ENCODE measurements around the gene PAGR1. TPM values are rescaled to one million over a fixed set of nuclear protein-coding genes. Genes with fewer than 3 reads are reported as not detected.
"Not testable (repeated sequence)": the region's sequence is repeated elsewhere in the genome, so short reads cannot be mapped to it uniquely, and the experiment has no call there.

Gene PAGR1
- total RNA-seq, 2 donors from 2014 or later: 15.2 to 16.3 TPM

GRCh38 chr16:29784901-29785500 lies 31.0 kb upstream of the PAGR1 start:
- Mint-ChIP-seq H3K36me3 (ENCODE audit: low read depth) (no peaks in the 10 kb centered on the region), H3K27me3 (no peaks in the 10 kb centered on the region), H3K27ac (peak overlapping the region; percentile 45), H3K4me1 (peaks cover 16% of the 10 kb centered on the region), H3K4me3 (peak overlapping the region; percentile 62)
- peak; percentile 56 to 75 (median 56) for DNase-seq
- no peaks in the 10 kb centered on the region for H3K9me3 ChIP-seq (ENCODE audit: control insufficient read depth, low read length, poor library complexity, severe bottlenecking)
- peak; percentile 94 for ATAC-seq

- peaks cover 30% of the 10 kb centered on the region for H3K4me1 Mint-ChIP-seq
- H3K4me3 Mint-ChIP-seq: peak overlapping the region; percentile 9
- H3K36me3 Mint-ChIP-seq (ENCODE audit: low read depth); DNase-seq; ATAC-seq; H3K9me3 ChIP-seq (ENCODE audit: control insufficient read depth, low read length, poor library complexity, severe bottlenecking); H3K27me3 Mint-ChIP-seq: not testable (repeated sequence)
- peak overlapping the region; percentile 29 for H3K27ac Mint-ChIP-seq
These were observed 28.8 kb upstream of the PAGR1 start for GRCh38 chr16:29787155-29787554.

- DNase-seq: no peak
- no peak for ATAC-seq
- H3K27me3 Mint-ChIP-seq: no peaks in the 10 kb centered on the region
- peaks cover 40% of the 10 kb centered on the region for H3K4me1 Mint-ChIP-seq
- peak overlapping the region; percentile 98 for H3K4me3 Mint-ChIP-seq
- H3K36me3 Mint-ChIP-seq (ENCODE audit: low read depth): peaks cover 8% of the 10 kb centered on the region
- no peaks in the 10 kb centered on the region for H3K9me3 ChIP-seq (ENCODE audit: control insufficient read depth, low read length, poor library complexity, severe bottlenecking)
- H3K27ac Mint-ChIP-seq: peak overlapping the region; percentile 96
These were observed 26.2 kb upstream of the PAGR1 start for GRCh38 chr16:29789775-29790182.

- H3K4me1 Mint-ChIP-seq: peaks cover 37% of the 10 kb centered on the region
- peak; percentile 99 to 100 (median 99) for DNase-seq
- peak; percentile 94 for ATAC-seq
- H3K27me3 Mint-ChIP-seq: no peaks in the 10 kb centered on the region
- peak within 1 kb of the TSS; percentile 98 for H3K4me3 Mint-ChIP-seq
- no peaks in the 10 kb centered on the region for H3K9me3 ChIP-seq (ENCODE audit: control insufficient read depth, low read length, poor library complexity, severe bottlenecking)
- H3K27ac Mint-ChIP-seq: peak within 1 kb of the TSS; percentile 96
- H3K36me3 Mint-ChIP-seq (ENCODE audit: low read depth): peaks cover 8% of the 10 kb centered on the region
These were observed 25.6 kb upstream of the PAGR1 start, which contains the start of gene KIF22 for GRCh38 chr16:29790183-29790948. KIF22 (plus strand) TSS chr16:29790751; CDS start chr16:29790760, 9 bp downstream.

DNA sequence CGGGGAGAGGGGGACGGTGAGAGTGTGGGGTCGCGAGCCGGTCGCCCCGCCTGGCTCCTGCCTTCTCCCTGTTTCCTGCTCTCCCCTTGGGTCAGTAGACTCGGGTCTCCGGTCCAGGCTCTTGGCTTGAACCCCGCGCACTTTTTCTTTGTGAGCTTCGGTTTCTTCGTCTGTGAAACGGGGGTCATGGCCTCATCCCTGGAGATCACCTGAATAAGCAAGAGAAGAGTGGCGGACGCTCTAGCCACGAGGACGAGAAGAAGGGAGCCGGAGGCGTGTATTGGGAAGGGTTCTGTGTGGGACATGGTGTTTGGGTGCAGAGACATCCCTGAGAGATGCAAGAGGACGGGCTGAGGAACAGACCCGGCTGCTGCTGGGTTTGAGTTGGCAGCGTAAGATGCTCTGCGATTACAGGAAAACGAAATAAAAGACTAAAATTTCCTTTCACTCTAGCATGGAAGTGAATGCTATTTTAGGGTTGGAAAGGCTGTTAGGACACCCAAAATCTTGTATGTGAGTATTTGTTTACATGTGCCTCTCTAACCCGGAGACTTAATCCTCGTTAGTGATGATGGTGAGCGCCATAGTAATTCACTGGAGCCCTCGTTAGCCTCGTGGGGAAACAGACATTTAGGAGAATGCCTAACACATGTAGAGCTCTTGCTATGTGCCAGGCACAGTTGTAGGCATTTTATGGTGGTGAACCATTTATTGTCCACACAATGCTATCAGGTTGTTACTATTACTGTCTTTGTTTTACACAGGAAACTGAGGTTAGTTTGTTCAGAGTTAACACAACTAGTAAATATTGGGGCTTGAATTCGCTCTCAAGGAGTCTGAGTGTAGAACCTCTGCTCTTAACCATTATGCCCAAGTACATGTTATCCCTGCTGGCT lies 24.8 kb upstream of the PAGR1 start:
- ATAC-seq: no peak
- H3K9me3 ChIP-seq (ENCODE audit: control insufficient read depth, low read length, poor library complexity, severe bottlenecking): no peaks in the 10 kb centered on the region
- H3K4me1 Mint-ChIP-seq: peaks cover 33% of the 10 kb centered on the region
- no peaks in the 10 kb centered on the region for H3K27me3 Mint-ChIP-seq
- peak overlapping the region; percentile 98 for H3K4me3 Mint-ChIP-seq
- H3K36me3 Mint-ChIP-seq (ENCODE audit: low read depth): peaks cover 8% of the 10 kb centered on the region
- DNase-seq: no peak
- peak overlapping the region; percentile 96 for H3K27ac Mint-ChIP-seq

- no peak for ATAC-seq
- peaks cover 33% of the 10 kb centered on the region for H3K4me1 Mint-ChIP-seq
- H3K27me3 Mint-ChIP-seq: no peaks in the 10 kb centered on the region
- peak overlapping the region; percentile 96 for H3K27ac Mint-ChIP-seq
- no peaks in the 10 kb centered on the region for H3K9me3 ChIP-seq (ENCODE audit: control insufficient read depth, low read length, poor library complexity, severe bottlenecking)
- peak overlapping the region; percentile 98 for H3K4me3 Mint-ChIP-seq
- DNase-seq: no peak
- H3K36me3 Mint-ChIP-seq (ENCODE audit: low read depth): peaks cover 10% of the 10 kb centered on the region
These were observed 23.8 kb upstream of the PAGR1 start for GRCh38 chr16:29791845-29792807.

DNA sequence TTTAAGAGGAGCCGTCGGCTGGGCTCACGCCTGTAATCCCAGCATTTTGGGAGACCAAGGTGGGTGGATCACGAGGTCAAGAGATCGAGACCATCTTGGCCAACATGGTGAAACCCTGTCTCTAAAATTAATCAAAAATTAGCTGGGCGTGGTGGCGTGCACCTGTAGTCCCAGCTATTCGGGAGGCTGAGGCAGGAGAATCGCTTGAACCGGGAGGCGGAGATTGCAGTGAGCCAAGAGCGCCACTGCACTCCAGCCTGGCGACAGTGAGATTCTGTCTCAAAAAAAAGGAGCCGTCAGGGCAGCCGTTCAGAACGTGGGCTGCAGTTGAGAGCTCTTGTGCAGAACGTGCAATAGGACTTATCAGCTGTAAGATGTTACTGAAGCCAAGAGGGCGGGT lies 22.8 kb upstream of the PAGR1 start:
- H3K27ac Mint-ChIP-seq: peak overlapping the region; percentile 96
- H3K4me1 Mint-ChIP-seq: peaks cover 33% of the 10 kb centered on the region
- H3K27me3 Mint-ChIP-seq; DNase-seq; ATAC-seq; H3K4me3 Mint-ChIP-seq; H3K9me3 ChIP-seq (ENCODE audit: control insufficient read depth, low read length, poor library complexity, severe bottlenecking): not testable (repeated sequence)
- H3K36me3 Mint-ChIP-seq (ENCODE audit: low read depth): peaks cover 12% of the 10 kb centered on the region

GRCh38 chr16:29794231-29794710 lies 21.7 kb upstream of the PAGR1 start:
- ATAC-seq: no peak
- peak overlapping the region; percentile 53 for H3K27ac Mint-ChIP-seq
- peaks cover 31% of the 10 kb centered on the region for H3K4me1 Mint-ChIP-seq
- peaks cover 14% of the 10 kb centered on the region for H3K36me3 Mint-ChIP-seq (ENCODE audit: low read depth)
- no peaks in the 10 kb centered on the region for H3K27me3 Mint-ChIP-seq
- H3K4me3 Mint-ChIP-seq: no peak overlapping the region
- DNase-seq: no peak
- no peaks in the 10 kb centered on the region for H3K9me3 ChIP-seq (ENCODE audit: control insufficient read depth, low read length, poor library complexity, severe bottlenecking)

DNA sequence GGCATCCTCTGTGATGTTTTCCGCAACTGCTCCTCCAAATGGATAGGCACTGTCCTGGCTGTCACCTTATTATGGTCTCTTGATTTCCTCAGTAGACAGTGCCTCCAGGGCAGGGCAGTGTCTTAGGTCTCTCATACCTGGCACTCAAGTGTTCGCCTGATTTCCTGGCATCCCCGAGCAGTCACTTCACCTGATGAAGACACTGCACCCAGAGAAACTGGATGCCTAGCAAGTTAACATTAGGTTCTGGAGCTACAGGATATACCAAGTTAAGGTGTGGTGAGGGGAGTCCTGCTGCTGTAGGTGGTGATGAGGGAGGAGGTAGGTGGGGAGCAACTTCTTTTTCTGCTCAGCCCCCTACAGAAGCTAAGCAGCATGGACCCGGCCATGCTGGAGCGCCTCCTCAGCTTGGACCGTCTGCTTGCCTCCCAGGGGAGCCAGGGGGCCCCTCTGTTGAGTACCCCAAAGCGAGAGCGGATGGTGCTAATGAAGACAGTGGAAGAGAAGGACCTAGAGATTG lies 13.5 kb upstream of the PAGR1 start:
- H3K27me3 Mint-ChIP-seq: no peaks in the 10 kb centered on the region
- DNase-seq (no peak), ATAC-seq (no peak)
- peak overlapping the region; percentile 19 for H3K4me3 Mint-ChIP-seq
- peaks cover 24% of the 10 kb centered on the region for H3K4me1 Mint-ChIP-seq
- peak overlapping the region; percentile 100 for H3K27ac Mint-ChIP-seq
- no peaks in the 10 kb centered on the region for H3K9me3 ChIP-seq (ENCODE audit: control insufficient read depth, low read length, poor library complexity, severe bottlenecking)
- peaks cover 4% of the 10 kb centered on the region for H3K36me3 Mint-ChIP-seq (ENCODE audit: low read depth)

DNA sequence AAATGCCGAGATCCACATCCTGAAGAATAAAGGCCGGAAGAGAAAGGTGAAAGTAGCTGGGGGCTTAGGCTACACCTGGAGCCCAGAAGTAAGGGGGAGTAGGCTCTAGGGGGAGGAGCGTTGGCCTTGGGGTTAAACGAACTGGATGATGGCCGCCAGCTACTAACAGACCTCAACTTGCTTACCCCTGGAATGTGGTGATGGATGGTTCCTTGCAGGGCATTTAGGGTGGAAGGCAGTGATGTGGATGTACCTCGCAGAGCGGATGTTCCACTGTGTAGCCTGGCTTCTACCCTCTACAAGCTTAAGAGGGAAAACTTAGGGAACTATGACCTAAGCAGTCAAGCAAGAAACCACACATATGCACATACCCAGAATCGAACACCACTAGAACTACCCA lies 11.9 kb upstream of the PAGR1 start:
- H3K27ac Mint-ChIP-seq: peak overlapping the region; percentile 100
- H3K4me3 Mint-ChIP-seq: peak overlapping the region; percentile 100
- H3K4me1 Mint-ChIP-seq: peaks cover 38% of the 10 kb centered on the region
- DNase-seq (no peak), ATAC-seq (no peak)
- H3K9me3 ChIP-seq (ENCODE audit: control insufficient read depth, low read length, poor library complexity, severe bottlenecking): no peaks in the 10 kb centered on the region
- H3K36me3 Mint-ChIP-seq (ENCODE audit: low read depth): peaks cover 2% of the 10 kb centered on the region
- no peaks in the 10 kb centered on the region for H3K27me3 Mint-ChIP-seq

GRCh38 chr16:29804455-29805231 lies 11.3 kb upstream of the PAGR1 start:
- DNase-seq (no peak), ATAC-seq (no peak)
- no peaks in the 10 kb centered on the region for H3K9me3 ChIP-seq (ENCODE audit: control insufficient read depth, low read length, poor library complexity, severe bottlenecking)
- Mint-ChIP-seq H3K27ac (peak overlapping the region; percentile 100), H3K36me3 (ENCODE audit: low read depth) (peaks cover 2% of the 10 kb centered on the region), H3K4me3 (peak overlapping the region; percentile 100), H3K27me3 (no peaks in the 10 kb centered on the region), H3K4me1 (peaks cover 38% of the 10 kb centered on the region)

Data from T-helper 17 cell (primary cell).